Stomach (tissue), 9 donors: ENCODE data around the gene TTC7B. TPM values are rescaled to one million over a fixed set of nuclear protein-coding genes. Genes with fewer than 3 reads are reported as not detected.

Source experiments
- DNase-seq, 2 donors: peaks; one replicate each; pipeline versions ENCODE4 v3.0.0 to v3.0.0-alpha.2; 2013 to 2019
- H3K27ac ChIP-seq, 5 donors: fragments of 200-600 bp in 4 of 5; sonication (generic) in 4 of 5; one replicate each; pipeline ENCODE4 v1.5.1; 2013 to 2019; ENCODE audit warnings: mild to moderate bottlenecking in 1 of 5, moderate library complexity in 1 of 5
- H3K27me3 ChIP-seq, 3 donors: fragments of 200-600 bp; sonication (generic); one replicate each; pipeline ENCODE4 v1.5.1; 2017 to 2019; ENCODE audit warnings: mixed run types in 1 of 3
- H3K36me3 ChIP-seq, 4 donors: fragments of 200-600 bp; sonication (generic); 1 replicate in 3 of 4; 2 replicates in 1 of 4; pipeline ENCODE4 v1.5.1; 2016 to 2019
- H3K4me1 ChIP-seq, 4 donors: fragments of 200-600 bp; sonication (generic); one replicate each; pipeline ENCODE4 v1.5.1; 2016 to 2019
- H3K4me3 ChIP-seq, 4 donors: fragments of 200-600 bp; sonication (generic) in 3 of 4; one replicate each; pipeline ENCODE4 v1.5.1; 2016 to 2019; ENCODE audit warnings: mild to moderate bottlenecking in 1 of 4
- H3K9me3 ChIP-seq, 4 donors: fragments of 200-600 bp; sonication (generic); one replicate each; pipeline ENCODE4 v1.5.1; 2016 to 2019
- EP300 ChIP-seq: sonication (generic); formaldehyde crosslinking; IDR thresholded peaks from one replicate; pipeline ENCODE4 v1.6.1; 2017; ENCODE audit warnings: antibody characterized with exemption
- POLR2A ChIP-seq, 4 donors: fragments of 450-650 bp; IDR thresholded peaks; one replicate each; pipeline ENCODE4 v1.6.1; 2016; ENCODE audit warnings: antibody characterized with exemption in 4 of 4, control low read depth in 2 of 4, mild to moderate bottlenecking in 1 of 4, moderate library complexity in 1 of 4
- POLR2AphosphoS5 ChIP-seq, 3 donors: sonication (generic); formaldehyde crosslinking; IDR thresholded peaks; one replicate each; pipeline ENCODE4 v1.6.1; 2016; ENCODE audit warnings: antibody characterized with exemption in 3 of 3
- WGBS, 5 donors: extraction: QIAGEN DNeasy Blood & Tissue Kit in 3 of 5; methylation state at CpG; one replicate each; pipeline versions ENCODE4 v1.1.5 to v1.1.7; 2013 to 2018; 5-methylcytosine and 5-hydroxymethylcytosine counted together
- intact Hi-C: fragments of 100-400 bp; cut with DNase I; formaldehyde crosslinking; loops from one replicate; pipeline ENCODE4 v1.15.1; 2023; ENCODE audit warnings: low total_unique reads
- polyA plus RNA-seq, 3 donors: library from polyadenylated mRNA; stranded (reverse); fragments of 200-250 nt; gene quantifications; one replicate each; pipeline ENCODE4 v1.2.3, GENCODE V29; 2013
- total RNA-seq, 5 donors: library from RNA; depleted of rRNA; stranded (reverse); fragments of >200 nt; gene quantifications; one replicate each; pipeline versions ENCODE4 v1.1.0 to v1.2.3, GENCODE V29; 2014 to 2016
- TF ChIP-seq, protein P1 (sequence below), 7 experiments: fragments of 450-650 bp in 4 of 7; fragments of 200-600 bp in 3 of 7; sonication (generic) in 3 of 7; IDR thresholded peaks; one replicate each; pipeline ENCODE4 v1.5.1; 2016 to 2019; ENCODE audit warnings: antibody characterized with exemption in 7 of 7, control low read depth in 2 of 7, mild to moderate bottlenecking in 1 of 7
- donor health status: healthy with polysubstance abuse.
- donor health status: Bipolar disorder and iron deficiency.
- donor health status: healthy.

TTC7B gene
- total and polyA plus RNA-seq, 8 donors: 6.8 to 110 (median 17.7) TPM

DNA sequence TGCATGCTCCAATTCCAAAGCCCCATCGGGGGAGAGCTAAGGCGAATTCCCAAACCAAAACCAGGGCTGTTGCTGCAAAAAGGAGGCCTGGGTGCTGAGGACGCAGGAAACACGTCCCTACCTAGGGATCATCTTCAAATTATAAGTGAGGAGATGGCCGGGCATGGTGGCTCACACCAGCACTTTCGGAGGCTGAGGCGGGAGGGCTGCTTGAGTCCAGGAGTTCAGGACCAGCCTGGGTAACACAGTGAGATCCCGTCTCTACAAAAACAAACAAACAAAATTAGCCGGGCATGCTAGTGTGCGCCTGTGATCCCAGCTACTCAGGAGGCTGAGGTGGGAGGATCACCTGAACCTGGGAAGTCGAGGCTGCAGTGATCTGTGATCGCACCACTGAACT is 276.2 kb downstream of the TTC7B start:
- no peak overlapping the region for H3K27ac ChIP-seq
- H3K36me3 ChIP-seq: peaks cover 0 to 41% (median 24%) of the 10 kb centered on the region in 4 donors
- H3K27me3 ChIP-seq: no peaks in the 10 kb centered on the region
- no peaks in the 10 kb centered on the region for H3K9me3 ChIP-seq
- no peak for TF ChIP-seq POLR2AphosphoS5 (IDR thresholded peaks at IDR 0.05)
- TF ChIP-seq, protein P1, sequence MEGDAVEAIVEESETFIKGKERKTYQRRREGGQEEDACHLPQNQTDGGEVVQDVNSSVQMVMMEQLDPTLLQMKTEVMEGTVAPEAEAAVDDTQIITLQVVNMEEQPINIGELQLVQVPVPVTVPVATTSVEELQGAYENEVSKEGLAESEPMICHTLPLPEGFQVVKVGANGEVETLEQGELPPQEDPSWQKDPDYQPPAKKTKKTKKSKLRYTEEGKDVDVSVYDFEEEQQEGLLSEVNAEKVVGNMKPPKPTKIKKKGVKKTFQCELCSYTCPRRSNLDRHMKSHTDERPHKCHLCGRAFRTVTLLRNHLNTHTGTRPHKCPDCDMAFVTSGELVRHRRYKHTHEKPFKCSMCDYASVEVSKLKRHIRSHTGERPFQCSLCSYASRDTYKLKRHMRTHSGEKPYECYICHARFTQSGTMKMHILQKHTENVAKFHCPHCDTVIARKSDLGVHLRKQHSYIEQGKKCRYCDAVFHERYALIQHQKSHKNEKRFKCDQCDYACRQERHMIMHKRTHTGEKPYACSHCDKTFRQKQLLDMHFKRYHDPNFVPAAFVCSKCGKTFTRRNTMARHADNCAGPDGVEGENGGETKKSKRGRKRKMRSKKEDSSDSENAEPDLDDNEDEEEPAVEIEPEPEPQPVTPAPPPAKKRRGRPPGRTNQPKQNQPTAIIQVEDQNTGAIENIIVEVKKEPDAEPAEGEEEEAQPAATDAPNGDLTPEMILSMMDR (IDR thresholded peaks at IDR 0.05): no peak
- H3K4me3 ChIP-seq: no peak overlapping the region
- H3K4me1 ChIP-seq: peaks cover 0 to 17% (median 11%) of the 10 kb centered on the region in 4 donors
- DNase-seq: no peak
- WGBS, 5 donors: 88 to 94% (median 92%) methylated on average over 8 to 12 of the region's 12 CpGs
- intact Hi-C loops: no loop called here

DNA sequence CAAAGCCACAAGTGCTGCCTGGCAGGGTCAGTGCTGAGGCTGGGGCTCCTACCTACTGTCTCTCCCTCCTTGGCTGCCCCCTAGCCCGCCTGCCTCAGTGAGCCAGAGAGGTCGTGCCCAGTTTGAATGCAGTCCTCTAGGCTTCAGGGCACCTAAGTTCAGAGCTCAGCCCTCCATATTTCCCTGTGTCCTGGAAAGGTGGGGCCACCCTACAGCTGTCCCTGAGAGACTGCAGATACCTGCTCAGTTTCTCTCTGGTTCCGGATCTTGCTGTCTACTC is 276.8 kb downstream of the TTC7B start:
- DNase-seq: no peak
- Histone ChIP-seq H3K36me3 (peaks cover 0 to 41% (median 24%) of the 10 kb centered on the region in 4 donors), H3K27ac (no peak overlapping the region), H3K4me3 (no peak overlapping the region), H3K4me1 (peaks cover 2 to 13% (median 8%) of the 10 kb centered on the region in 4 donors), H3K27me3 (no peaks in the 10 kb centered on the region), H3K9me3 (no peaks in the 10 kb centered on the region)
- WGBS, 5 donors: 90 to 96% (median 93%) methylated on average over 3 of the region's 3 CpGs
- intact Hi-C loops: no loop called here
- TF ChIP-seq, protein P1 (IDR thresholded peaks at IDR 0.05): no peak
- TF ChIP-seq POLR2AphosphoS5 (IDR thresholded peaks at IDR 0.05) (no peak), POLR2A (IDR thresholded peaks at IDR 0.05) (no peak), EP300 (no peak)

DNA sequence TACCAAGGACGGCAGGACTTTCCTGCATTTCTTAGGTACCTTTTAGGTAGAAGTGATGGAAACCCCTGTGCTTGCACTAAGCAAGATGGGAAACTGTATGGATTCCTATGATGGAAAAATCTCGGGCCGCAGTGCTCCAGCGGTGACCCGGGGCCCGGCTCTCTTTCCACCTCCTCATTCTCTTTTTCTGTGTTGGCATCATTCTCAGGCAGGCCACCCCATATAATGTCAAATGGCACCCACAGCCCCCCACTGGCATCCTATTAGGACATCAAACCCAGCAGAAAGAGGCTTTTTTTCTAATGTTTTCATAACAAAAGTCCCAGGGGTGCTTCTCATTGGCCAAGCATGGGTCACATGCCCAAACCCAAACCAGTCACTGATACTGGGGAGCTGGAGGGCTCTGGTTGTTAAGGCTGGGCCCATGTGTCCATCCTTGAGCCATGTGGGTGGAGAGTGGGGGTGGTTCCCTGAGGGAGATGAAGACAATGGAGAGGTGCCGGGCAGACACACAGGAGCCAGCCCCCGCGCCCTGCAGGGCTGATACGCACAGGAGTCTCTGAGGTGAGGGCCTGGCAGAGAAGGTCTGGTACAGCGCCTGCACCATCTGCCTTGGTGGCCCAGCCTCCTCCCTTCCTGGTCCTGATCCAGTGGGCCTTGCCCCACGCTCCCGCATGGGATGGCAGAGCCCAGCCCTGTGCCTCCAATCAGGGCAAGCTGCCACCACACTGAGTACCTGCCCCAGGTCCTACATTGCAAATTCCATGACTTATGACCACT is 277.3 kb downstream of the TTC7B start:
- H3K9me3 ChIP-seq: no peaks in the 10 kb centered on the region
- no peaks in the 10 kb centered on the region for H3K27me3 ChIP-seq
- H3K4me1 ChIP-seq: peaks cover 7 to 18% (median 11%) of the 10 kb centered on the region in 4 donors
- peaks cover 0 to 41% (median 24%) of the 10 kb centered on the region in 4 donors for H3K36me3 ChIP-seq
- no peak for TF ChIP-seq POLR2AphosphoS5 (IDR thresholded peaks at IDR 0.05)
- no peak for TF ChIP-seq EP300
- no peak for TF ChIP-seq POLR2A (IDR thresholded peaks at IDR 0.05)
- WGBS, 5 donors: 92 to 97% (median 95%) methylated on average over 10 to 13 of the region's 13 CpGs
- intact Hi-C loops: no loop called here
- H3K27ac ChIP-seq: no peak overlapping the region
- DNase-seq: no peak
- no peak overlapping the region for H3K4me3 ChIP-seq

DNA sequence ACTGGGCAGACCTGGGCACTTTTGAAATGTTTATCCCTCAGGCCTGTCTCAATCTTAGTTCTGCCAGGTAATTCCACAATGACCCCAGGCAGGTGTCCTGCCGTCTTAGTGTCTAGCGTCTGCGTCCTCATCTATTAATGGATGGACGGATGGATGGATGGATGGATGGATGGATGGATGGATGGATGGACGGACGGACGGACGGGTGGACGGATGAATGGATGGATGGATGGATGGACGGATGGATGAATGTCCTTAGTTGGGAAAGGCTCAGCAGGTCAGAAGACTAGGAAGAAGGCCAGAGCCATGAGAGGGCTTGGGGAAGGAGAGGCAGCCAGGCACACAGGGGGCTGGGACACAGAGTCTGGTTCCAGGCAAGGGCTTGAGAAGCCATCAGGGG is 278.1 kb downstream of the TTC7B start:
- H3K4me3 ChIP-seq: no peak overlapping the region
- intact Hi-C loops: no loop called here
- TF ChIP-seq POLR2A (IDR thresholded peaks at IDR 0.05) (no peak), POLR2AphosphoS5 (IDR thresholded peaks at IDR 0.05) (no peak), EP300 (no peak)
- TF ChIP-seq, protein P1 (IDR thresholded peaks at IDR 0.05): no peak
- no peak overlapping the region for H3K27ac ChIP-seq
- H3K4me1 ChIP-seq: peaks cover 7 to 25% (median 12%) of the 10 kb centered on the region in 4 donors
- H3K27me3 ChIP-seq: no peaks in the 10 kb centered on the region
- no peaks in the 10 kb centered on the region for H3K9me3 ChIP-seq
- peaks cover 0 to 41% (median 24%) of the 10 kb centered on the region in 4 donors for H3K36me3 ChIP-seq
- DNase-seq: no peak
- WGBS, 5 donors: 78 to 96% (median 88%) methylated on average over 10 of the region's 10 CpGs

DNA sequence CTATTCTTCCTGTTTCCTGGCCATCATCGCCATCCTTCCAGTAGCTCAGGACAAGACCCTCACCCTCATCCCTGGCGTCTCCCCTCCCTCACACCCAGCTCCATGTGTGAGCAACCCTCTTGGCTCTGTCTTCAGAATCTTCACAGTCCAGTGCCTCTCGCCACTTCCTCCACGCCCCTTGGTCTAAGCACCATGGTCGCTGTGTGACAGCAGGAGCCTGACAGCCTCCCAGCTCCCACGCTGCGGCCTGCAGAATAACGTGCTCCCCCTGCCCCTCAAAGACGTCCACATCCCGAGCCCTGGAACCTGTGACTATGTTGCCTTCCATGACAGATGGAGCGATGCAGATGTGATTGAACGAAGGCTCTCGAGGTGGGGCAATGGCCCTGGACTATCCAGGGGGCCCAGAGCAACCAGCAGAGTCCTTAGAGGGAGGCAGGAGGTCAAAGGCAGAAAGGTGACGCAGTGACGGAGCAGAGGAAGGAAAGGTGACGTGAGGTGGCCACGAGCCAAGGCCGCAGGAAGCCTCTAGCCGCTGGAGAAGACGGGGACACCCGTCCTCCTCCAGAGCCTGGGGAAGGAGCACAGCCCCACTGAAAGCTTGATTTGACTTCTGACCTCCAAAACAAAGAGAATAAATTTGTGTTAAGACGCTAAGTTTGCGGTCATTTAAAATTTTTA is 279.6 kb downstream of the TTC7B start:
- 79 to 86% (median 84%) methylated on average over 23 of the region's 23 CpGs for WGBS, 5 donors
- H3K27me3 ChIP-seq: no peaks in the 10 kb centered on the region
- no peak overlapping the region for H3K27ac ChIP-seq
- DNase-seq: no peak
- H3K4me3 ChIP-seq: no peak overlapping the region
- peaks cover 0 to 40% (median 24%) of the 10 kb centered on the region in 4 donors for H3K36me3 ChIP-seq
- no peak for TF ChIP-seq EP300
- TF ChIP-seq POLR2A (IDR thresholded peaks at IDR 0.05): no peak
- no peak for TF ChIP-seq POLR2AphosphoS5 (IDR thresholded peaks at IDR 0.05)
- TF ChIP-seq, protein P1 (IDR thresholded peaks at IDR 0.05): no peak
- peaks cover 7 to 25% (median 12%) of the 10 kb centered on the region in 4 donors for H3K4me1 ChIP-seq
- intact Hi-C loops: no loop called here
- H3K9me3 ChIP-seq: no peaks in the 10 kb centered on the region
